Psoas muscle (tissue), 8 donors: ENCODE data around the gene PARVG. TPM values are rescaled to one million over a fixed set of nuclear protein-coding genes. Genes with fewer than 3 reads are reported as not detected.

Experiments used
- ATAC-seq, 4 donors: fragments of 200-7000 bp; cut with Tn5 transposase; one replicate each; pipeline ENCODE4 v1.9.1; 2020; ENCODE audit warnings: moderate library complexity in 3 of 4, mild to moderate bottlenecking in 2 of 4
- DNase-seq, 2 donors: peaks; one replicate each; pipeline ENCODE4 v3.0.0-alpha.2; 2020
- H3K27ac ChIP-seq: fragments of 200-600 bp; one replicate; pipeline ENCODE4 v1.8.0; 2022
- H3K27me3 ChIP-seq, 3 donors: fragments of 200-600 bp in 1 of 3; one replicate each; pipeline versions ENCODE4 v1.6.1 to v1.8.0; 2013 to 2022; ENCODE audit warnings: low read length in 2 of 3, mild to moderate bottlenecking in 2 of 3, moderate library complexity in 1 of 3; ENCODE audit not compliant: insufficient read depth in 3 of 3
- H3K36me3 ChIP-seq, 2 donors: fragments of 200-600 bp in 1 of 2; one replicate each; pipeline versions ENCODE4 v1.6.1 to v1.8.0; 2013 to 2022; ENCODE audit warnings: low read depth in 1 of 2, mild to moderate bottlenecking in 1 of 2, moderate library complexity in 1 of 2; ENCODE audit not compliant: insufficient read depth in 1 of 2
- H3K4me1 ChIP-seq: fragments of 200-600 bp; one replicate; pipeline ENCODE4 v1.8.0; 2022
- H3K4me3 ChIP-seq: fragments of 200-600 bp; one replicate; pipeline ENCODE4 v1.8.0; 2022; ENCODE audit warnings: mild to moderate bottlenecking
- H3K9me3 ChIP-seq: fragments of 200-600 bp; one replicate; pipeline ENCODE4 v1.8.0; 2022
- WGBS, 3 donors: extraction: QIAGEN DNeasy Blood & Tissue Kit; methylation state at CpG; one replicate each; pipeline versions ENCODE4 v1.1.6 to v1.1.7; 2013; 5-methylcytosine and 5-hydroxymethylcytosine counted together
- intact Hi-C, 2 donors: fragments of 100-400 bp; cut with DNase I; formaldehyde crosslinking; loops; one replicate each; pipeline versions ENCODE4 v1.11.0 to v1.14.2; 2022
- polyA plus RNA-seq, 3 donors: library from polyadenylated mRNA; stranded (reverse); fragments of 200-250 nt; gene quantifications; one replicate each; pipeline ENCODE4 v1.2.3, GENCODE V29; 2013
- total RNA-seq, 4 donors: library from RNA; stranded (reverse); fragmentation: NEBNext Ultra II Directional in 2 of 4; extraction: Animal tissue kit (Norgen Biotek cat#: 25700) in 2 of 4; gene quantifications; one replicate each; pipeline versions ENCODE4 v1.2.1 to v1.2.4, GENCODE V29; 2021 to 2023
- TF ChIP-seq, protein P1 (sequence below): fragments of 200-600 bp; IDR thresholded peaks from one replicate; pipeline ENCODE4 v1.8.0; 2022; ENCODE audit warnings: antibody characterized with exemption
- donor health status: healthy with polysubstance abuse.
- donor health status: DM: no; HTN: no; CAD: no; lungs with moderate emphysema.
- donor health status: Bipolar disorder and iron deficiency.
- donor health status: healthy.
- donor health status: DM: yes; HTN: yes; CAD: no.
- donor health status: DM: no; HTN: no; CAD: no.
- donor health status: DM: no; HTN: no; CAD: no.
- donor health status: DM: yes; HTN: yes; CAD: no.

PARVG gene
- total and polyA plus RNA-seq, 7 donors: 0.77 to 3.2 (median 1.5) TPM

- no peaks in the 10 kb centered on the region for H3K9me3 ChIP-seq
- no peaks in the 10 kb centered on the region for H3K4me1 ChIP-seq
- H3K27me3 ChIP-seq: peaks cover 0 to 16% (median 3%) of the 10 kb centered on the region in 3 donors
- H3K27ac ChIP-seq: no peak overlapping the region
- no peak for DNase-seq
- H3K36me3 ChIP-seq: no peaks in the 10 kb centered on the region
- intact Hi-C loops: loop anchor here in 1 of 2 donors (5.0 kb wide), 1 partner anchor 51 kb away; no protein-coding TSS in a partner anchor
- 49 to 71% (median 49%) methylated on average over 6 of the region's 6 CpGs for WGBS, 3 donors
- no peak for ATAC-seq
- TF ChIP-seq, protein P1, sequence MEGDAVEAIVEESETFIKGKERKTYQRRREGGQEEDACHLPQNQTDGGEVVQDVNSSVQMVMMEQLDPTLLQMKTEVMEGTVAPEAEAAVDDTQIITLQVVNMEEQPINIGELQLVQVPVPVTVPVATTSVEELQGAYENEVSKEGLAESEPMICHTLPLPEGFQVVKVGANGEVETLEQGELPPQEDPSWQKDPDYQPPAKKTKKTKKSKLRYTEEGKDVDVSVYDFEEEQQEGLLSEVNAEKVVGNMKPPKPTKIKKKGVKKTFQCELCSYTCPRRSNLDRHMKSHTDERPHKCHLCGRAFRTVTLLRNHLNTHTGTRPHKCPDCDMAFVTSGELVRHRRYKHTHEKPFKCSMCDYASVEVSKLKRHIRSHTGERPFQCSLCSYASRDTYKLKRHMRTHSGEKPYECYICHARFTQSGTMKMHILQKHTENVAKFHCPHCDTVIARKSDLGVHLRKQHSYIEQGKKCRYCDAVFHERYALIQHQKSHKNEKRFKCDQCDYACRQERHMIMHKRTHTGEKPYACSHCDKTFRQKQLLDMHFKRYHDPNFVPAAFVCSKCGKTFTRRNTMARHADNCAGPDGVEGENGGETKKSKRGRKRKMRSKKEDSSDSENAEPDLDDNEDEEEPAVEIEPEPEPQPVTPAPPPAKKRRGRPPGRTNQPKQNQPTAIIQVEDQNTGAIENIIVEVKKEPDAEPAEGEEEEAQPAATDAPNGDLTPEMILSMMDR: no peak
- H3K4me3 ChIP-seq: no peak overlapping the region
Measured at GRCh38 chr22:44203203-44203602, 22.5 kb downstream of the PARVG start.

- TF ChIP-seq, protein P1: no peak
- no peak for DNase-seq
Measured at GRCh38 chr22:44204739-44205515, 24.2 kb downstream of the PARVG start.

GRCh38 chr22:44205516-44206329, 25.0 kb downstream of the PARVG start:
- no peaks in the 10 kb centered on the region for H3K4me1 ChIP-seq
- TF ChIP-seq, protein P1: no peak
- DNase-seq (no peak), ATAC-seq (peak in 2 of 4 donors; percentile 59 to 65)
- H3K4me3 ChIP-seq: no peak overlapping the region
- H3K27ac ChIP-seq: no peak overlapping the region
- H3K36me3 ChIP-seq: no peaks in the 10 kb centered on the region
- H3K9me3 ChIP-seq: no peaks in the 10 kb centered on the region
- peaks cover 0 to 8% (median 3%) of the 10 kb centered on the region in 3 donors for H3K27me3 ChIP-seq
- intact Hi-C loops: no loop called here
- 46 to 49% (median 47%) methylated on average over 13 to 16 of the region's 16 CpGs for WGBS, 3 donors

More at GRCh38 chr22:44204739-44205515, 24.2 kb downstream of the PARVG start:
- Histone ChIP-seq H3K27ac (no peak overlapping the region), H3K36me3 (no peaks in the 10 kb centered on the region), H3K4me3 (no peak overlapping the region), H3K4me1 (no peaks in the 10 kb centered on the region), H3K9me3 (no peaks in the 10 kb centered on the region), H3K27me3 (peaks cover 0 to 14% (median 3%) of the 10 kb centered on the region in 3 donors)
- WGBS, 3 donors: 82 to 85% (median 82%) methylated on average over 16 of the region's 16 CpGs
- no peak for ATAC-seq
- intact Hi-C loops: loop anchor here in 1 of 2 donors (5.0 kb wide), 1 partner anchor 53 kb away; no protein-coding TSS in a partner anchor

- peaks cover 0 to 8% (median 2%) of the 10 kb centered on the region in 3 donors for H3K27me3 ChIP-seq
- no peak for ATAC-seq
- H3K36me3 ChIP-seq: no peaks in the 10 kb centered on the region
- no peak for DNase-seq
- intact Hi-C loops: no loop called here
- WGBS, 3 donors: 49 to 53% (median 49%) methylated on average over 9 of the region's 9 CpGs
- no peaks in the 10 kb centered on the region for H3K9me3 ChIP-seq
- TF ChIP-seq, protein P1: no peak
- H3K27ac ChIP-seq: no peak overlapping the region
- no peaks in the 10 kb centered on the region for H3K4me1 ChIP-seq
- H3K4me3 ChIP-seq: no peak overlapping the region
Measured at GRCh38 chr22:44206330-44206645, 25.6 kb downstream of the PARVG start.
